Activated CD8-positive, alpha-beta T cell treated with anti-CD3 and anti-CD28 coated beads for 36 hours (primary cell): Measurements from ENCODE around the gene RARS1. TPM values are rescaled to one million over a fixed set of nuclear protein-coding genes. Genes with fewer than 3 reads are reported as not detected.

ENCODE experiments used
- ATAC-seq: fragments of 200-7000 bp; cut with Tn5 transposase; one replicate; pipeline ENCODE4 v1.10.0; 2021; ENCODE audit warnings: mild to moderate bottlenecking, moderate library complexity
- CTCF ChIA-PET: fragments of 350-600 bp; sonication (Branson Sonifier 250); formaldehyde crosslinking; loops from one replicate; lab custom pipeline; 2021; ENCODE audit warnings: antibody characterized with exemption; lab: Charles Lee
- POLR2A ChIA-PET: fragments of 350-600 bp; sonication (Branson Sonifier 250); formaldehyde crosslinking; loops from one replicate; lab custom pipeline; 2021; ENCODE audit warnings: antibody characterized with exemption; lab: Charles Lee
- DNase-seq: peaks from one replicate; pipeline ENCODE4 v3.0.0-alpha.2; 2020
- H3K27ac Mint-ChIP-seq: one replicate; pipeline ENCODE4 v1.8.0; 2021; ENCODE audit warnings: mild to moderate bottlenecking, mixed read lengths
- H3K27me3 Mint-ChIP-seq: one replicate; pipeline ENCODE4 v1.8.0; 2021; ENCODE audit warnings: mixed read lengths
- H3K36me3 Mint-ChIP-seq: one replicate; pipeline ENCODE4 v1.8.0; 2021; ENCODE audit warnings: low read depth, mixed read lengths
- H3K4me1 Mint-ChIP-seq: one replicate; pipeline ENCODE4 v1.8.0; 2021; ENCODE audit warnings: low read depth, mixed read lengths
- H3K4me3 Mint-ChIP-seq: one replicate; pipeline ENCODE4 v1.8.0; 2021; ENCODE audit warnings: mild to moderate bottlenecking, moderate library complexity, mixed read lengths
- H3K9me3 Mint-ChIP-seq: one replicate; pipeline ENCODE4 v1.8.0; 2021; ENCODE audit warnings: mixed read lengths
- intact Hi-C: fragments of 100-400 bp; cut with micrococcal nuclease; formaldehyde crosslinking; loops from one replicate; pipeline ENCODE4 v1.10.0; 2022
- total RNA-seq, 2 experiments: library from RNA; stranded (reverse); gene quantifications; one replicate each; pipeline ENCODE4 v1.2.3, GENCODE V29; 2021
- TF ChIP-seq, protein P1 (sequence below): fragments of 200-600 bp; IDR thresholded peaks from one replicate; pipeline ENCODE4 v1.8.0; 2022; ENCODE audit warnings: antibody characterized with exemption, mild to moderate bottlenecking

The RARS1 gene
- total RNA-seq, 2 experiments from 2014 or later, result 110 to 113 TPM

DNA sequence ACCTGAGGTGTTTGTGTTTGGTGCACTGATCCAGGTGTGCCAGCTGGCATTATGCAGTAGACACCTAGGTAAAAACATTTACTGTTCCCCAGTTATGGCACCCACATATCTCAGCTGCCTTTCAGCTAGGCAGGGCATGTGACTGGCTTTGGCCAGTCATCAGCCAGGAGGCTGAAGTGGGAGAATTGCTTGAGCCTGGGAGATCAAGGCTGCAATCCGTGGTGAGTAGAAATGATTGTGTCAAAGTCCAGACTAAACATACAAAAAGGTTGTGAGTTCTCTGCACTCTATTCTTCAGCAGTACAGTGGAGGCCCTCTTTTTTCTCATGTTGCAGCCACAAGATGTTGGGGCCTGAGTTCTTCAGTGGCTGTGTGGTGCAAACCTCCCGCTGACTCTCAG is 39.6 kb downstream of the RARS1 start:
- peaks cover 12% of the 10 kb centered on the region for H3K4me1 Mint-ChIP-seq
- H3K27me3 Mint-ChIP-seq, result peaks cover 21% of the 10 kb centered on the region
- TF ChIP-seq, protein P1, sequence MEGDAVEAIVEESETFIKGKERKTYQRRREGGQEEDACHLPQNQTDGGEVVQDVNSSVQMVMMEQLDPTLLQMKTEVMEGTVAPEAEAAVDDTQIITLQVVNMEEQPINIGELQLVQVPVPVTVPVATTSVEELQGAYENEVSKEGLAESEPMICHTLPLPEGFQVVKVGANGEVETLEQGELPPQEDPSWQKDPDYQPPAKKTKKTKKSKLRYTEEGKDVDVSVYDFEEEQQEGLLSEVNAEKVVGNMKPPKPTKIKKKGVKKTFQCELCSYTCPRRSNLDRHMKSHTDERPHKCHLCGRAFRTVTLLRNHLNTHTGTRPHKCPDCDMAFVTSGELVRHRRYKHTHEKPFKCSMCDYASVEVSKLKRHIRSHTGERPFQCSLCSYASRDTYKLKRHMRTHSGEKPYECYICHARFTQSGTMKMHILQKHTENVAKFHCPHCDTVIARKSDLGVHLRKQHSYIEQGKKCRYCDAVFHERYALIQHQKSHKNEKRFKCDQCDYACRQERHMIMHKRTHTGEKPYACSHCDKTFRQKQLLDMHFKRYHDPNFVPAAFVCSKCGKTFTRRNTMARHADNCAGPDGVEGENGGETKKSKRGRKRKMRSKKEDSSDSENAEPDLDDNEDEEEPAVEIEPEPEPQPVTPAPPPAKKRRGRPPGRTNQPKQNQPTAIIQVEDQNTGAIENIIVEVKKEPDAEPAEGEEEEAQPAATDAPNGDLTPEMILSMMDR, result no peak
- H3K9me3 Mint-ChIP-seq, result no peaks in the 10 kb centered on the region
- DNase-seq, result no peak
- CTCF ChIA-PET, result no interaction called here
- H3K4me3 Mint-ChIP-seq, result no peak overlapping the region
- no peak overlapping the region for H3K27ac Mint-ChIP-seq
- intact Hi-C loops, result no loop called here
- POLR2A ChIA-PET, result interaction anchor here (0.6 kb wide), 1 partner anchor 44 kb away, joined by 4 read pairs; no protein-coding TSS in a partner anchor
- no peak for ATAC-seq
- peaks cover 30% of the 10 kb centered on the region for H3K36me3 Mint-ChIP-seq

DNA sequence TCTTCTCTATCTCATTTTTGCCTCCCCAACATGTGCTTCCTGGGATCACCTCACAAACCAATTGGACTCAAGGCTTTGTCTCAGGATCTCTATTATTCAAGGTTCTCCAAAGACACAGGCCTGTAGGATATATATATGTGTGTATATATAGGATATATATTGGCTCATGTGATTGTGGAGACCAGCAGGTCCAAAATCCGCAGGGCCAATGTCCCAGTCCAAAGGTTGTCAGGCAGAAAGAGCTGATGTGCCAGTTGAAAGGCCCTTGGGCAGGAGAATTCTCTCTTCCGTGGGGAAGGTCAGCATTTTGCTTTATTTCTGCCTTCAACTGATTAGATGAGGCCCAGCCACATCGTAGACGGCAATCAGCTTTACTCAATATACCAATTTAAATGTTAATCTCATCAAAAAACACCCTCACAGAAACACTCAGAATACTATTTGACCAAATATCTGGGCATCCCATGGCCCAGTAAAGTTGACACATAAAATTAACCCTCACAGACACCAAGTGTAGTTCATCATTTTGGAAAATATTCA is 41.6 kb downstream of the RARS1 start:
- ATAC-seq (no peak), DNase-seq (no peak)
- POLR2A ChIA-PET, result interaction anchor here (0.6 kb wide), 1 partner anchor 77 kb away, joined by 4 read pairs; no protein-coding TSS in a partner anchor
- Mint-ChIP-seq H3K4me1 (peaks cover 12% of the 10 kb centered on the region), H3K27me3 (peaks cover 31% of the 10 kb centered on the region), H3K9me3 (no peaks in the 10 kb centered on the region), H3K36me3 (peaks cover 18% of the 10 kb centered on the region), H3K4me3 (no peak overlapping the region), H3K27ac (no peak overlapping the region)
- intact Hi-C loops, result no loop called here
- TF ChIP-seq, protein P1, result no peak
- CTCF ChIA-PET, result no interaction called here

DNA sequence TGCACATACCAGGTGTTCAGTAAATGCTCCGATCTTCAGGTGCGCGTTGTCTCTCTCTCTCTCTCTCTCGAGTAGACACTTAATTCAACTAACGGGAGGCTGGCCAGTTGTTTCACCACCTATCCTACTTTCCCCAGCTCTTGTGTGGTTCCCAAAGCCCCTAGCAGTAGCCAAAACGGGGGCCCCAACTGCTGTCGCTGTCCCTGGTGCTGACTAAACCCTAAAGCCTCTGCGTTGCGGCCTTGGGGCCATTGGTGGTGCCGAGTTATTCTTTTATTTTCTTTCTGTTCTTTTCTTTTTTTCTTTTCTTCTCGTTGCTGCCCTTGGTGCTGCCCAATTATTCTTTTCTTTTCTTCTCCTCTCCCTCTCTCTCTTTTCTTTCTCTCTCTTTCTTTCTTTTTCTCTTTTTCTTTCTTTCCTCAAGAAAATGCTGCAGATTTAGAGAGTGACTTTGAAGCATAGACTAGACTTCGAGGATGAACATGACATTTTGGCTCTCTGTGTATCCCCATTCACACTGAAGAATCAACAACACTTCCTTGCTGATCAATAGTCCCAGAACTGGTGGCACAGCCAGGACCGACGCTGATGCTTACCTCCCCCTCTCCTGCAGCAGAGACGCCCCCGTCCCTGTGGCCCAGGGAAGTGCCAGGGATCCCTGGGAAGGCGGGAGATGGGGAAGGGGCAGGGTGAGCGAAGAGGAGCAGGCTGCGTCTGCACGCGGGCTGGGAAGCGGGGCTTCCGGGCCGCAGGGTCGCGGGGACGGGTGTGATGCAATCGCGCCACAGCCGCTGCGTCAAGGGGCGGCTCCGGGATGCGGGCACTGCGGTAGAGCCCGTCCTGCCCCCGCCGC is 42.5 kb downstream of the RARS1 start, which contains the start of gene FBLL1:
TSS of gene FBLL1 (plus strand) at position 785 of the 853 bp plus-strand sequence. CDS start 200 bp downstream, outside the sequence.
- Mint-ChIP-seq H3K4me1 (peaks cover 12% of the 10 kb centered on the region), H3K4me3 (peak within 1 kb of the TSS; percentile 67), H3K27me3 (peaks cover 33% of the 10 kb centered on the region), H3K9me3 (no peaks in the 10 kb centered on the region), H3K36me3 (peaks cover 18% of the 10 kb centered on the region), H3K27ac (no peak within 1 kb of the TSS)
- CTCF ChIA-PET, result no interaction called here
- POLR2A ChIA-PET, result interaction anchor here (0.6 kb wide), 1 partner anchor 76 kb away, joined by 4 read pairs; no protein-coding TSS in a partner anchor
- TF ChIP-seq, protein P1, result no peak
- ATAC-seq, result peak; percentile 34
- intact Hi-C loops, result no loop called here
- peak; percentile 46 for DNase-seq

DNA sequence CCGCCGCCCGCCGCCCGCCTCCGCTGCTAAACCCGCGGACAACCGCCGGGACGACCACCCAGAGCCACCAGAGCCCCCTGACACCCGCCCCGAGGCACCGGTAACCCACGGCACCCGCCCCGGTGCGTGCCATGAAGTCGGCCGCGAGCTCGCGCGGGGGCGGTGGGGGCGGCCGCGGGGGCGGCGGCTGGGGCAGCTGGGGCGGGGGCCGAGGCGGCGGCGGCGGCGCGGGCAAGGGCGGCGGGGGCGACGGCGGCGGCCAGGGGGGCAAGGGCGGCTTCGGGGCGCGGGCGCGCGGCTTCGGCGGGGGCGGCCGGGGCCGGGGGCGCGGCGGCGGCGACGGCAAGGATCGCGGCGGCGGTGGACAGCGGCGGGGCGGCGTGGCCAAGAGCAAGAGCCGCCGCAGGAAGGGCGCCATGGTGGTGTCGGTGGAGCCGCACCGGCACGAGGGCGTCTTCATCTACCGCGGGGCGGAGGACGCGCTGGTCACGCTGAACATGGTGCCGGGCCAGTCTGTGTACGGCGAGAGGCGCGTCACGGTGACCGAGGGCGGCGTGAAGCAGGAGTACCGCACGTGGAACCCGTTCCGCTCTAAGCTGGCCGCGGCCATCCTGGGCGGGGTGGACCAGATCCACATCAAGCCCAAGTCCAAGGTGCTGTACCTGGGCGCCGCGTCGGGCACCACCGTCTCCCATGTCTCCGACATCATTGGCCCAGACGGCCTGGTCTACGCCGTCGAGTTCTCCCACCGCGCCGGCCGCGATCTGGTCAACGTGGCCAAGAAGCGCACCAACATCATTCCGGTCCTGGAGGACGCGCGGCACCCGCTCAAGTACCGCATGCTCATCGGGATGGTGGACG is 43.3 kb downstream of the RARS1 start:
- peaks cover 12% of the 10 kb centered on the region for H3K4me1 Mint-ChIP-seq
- POLR2A ChIA-PET, result no interaction called here
- no peak overlapping the region for H3K27ac Mint-ChIP-seq
- DNase-seq (peak; percentile 7), ATAC-seq (no peak)
- H3K4me3 Mint-ChIP-seq, result peak overlapping the region; percentile 55
- intact Hi-C loops, result no loop called here
- CTCF ChIA-PET, result no interaction called here
- no peaks in the 10 kb centered on the region for H3K9me3 Mint-ChIP-seq
- H3K36me3 Mint-ChIP-seq, result peaks cover 14% of the 10 kb centered on the region
- TF ChIP-seq, protein P1, result no peak
- peaks cover 33% of the 10 kb centered on the region for H3K27me3 Mint-ChIP-seq
